Activated naive CD8-positive, alpha-beta T cell treated with anti-CD3 and anti-CD28 coated beads for 36 hours (primary cell): ENCODE measurements around the gene TYW1B. TPM values are rescaled to one million over a fixed set of nuclear protein-coding genes. Genes with fewer than 3 reads are reported as not detected.
"Not testable (repeated sequence)": the region's sequence is repeated elsewhere in the genome, so short reads cannot be mapped to it uniquely, and the experiment has no call there.

Source experiments
- DNase-seq: peaks from one replicate; pipeline ENCODE4 v3.0.0; 2021
- H3K27ac Mint-ChIP-seq: one replicate; pipeline ENCODE4 v1.8.0; 2022; ENCODE audit warnings: mild to moderate bottlenecking, moderate library complexity, mixed read lengths
- H3K27me3 Mint-ChIP-seq: one replicate; pipeline ENCODE4 v1.8.0; 2022; ENCODE audit warnings: mild to moderate bottlenecking, mixed read lengths
- H3K36me3 Mint-ChIP-seq: one replicate; pipeline ENCODE4 v1.8.0; 2021; ENCODE audit warnings: mild to moderate bottlenecking, mixed read lengths
- H3K4me1 Mint-ChIP-seq: one replicate; pipeline ENCODE4 v1.8.0; 2021; ENCODE audit warnings: mixed read lengths
- H3K4me3 Mint-ChIP-seq: one replicate; pipeline ENCODE4 v1.8.0; 2022; ENCODE audit warnings: mild to moderate bottlenecking, moderate library complexity, mixed read lengths
- H3K9me3 Mint-ChIP-seq: one replicate; pipeline ENCODE4 v1.8.0; 2022; ENCODE audit warnings: mixed read lengths
- total RNA-seq, 2 experiments: library from RNA; stranded (reverse); gene quantifications; one replicate each; pipeline ENCODE4 v1.2.3, GENCODE V29; 2021

The TYW1B gene
- total RNA-seq, 2 experiments from 2014 or later = 3.7 to 3.8 TPM

GRCh38 chr7:72607988-72608387 is 220.0 kb downstream of the TYW1B start:
- not testable (repeated sequence) for H3K9me3 Mint-ChIP-seq, H3K4me1 Mint-ChIP-seq, H3K27ac Mint-ChIP-seq, DNase-seq, H3K27me3 Mint-ChIP-seq, H3K4me3 Mint-ChIP-seq
- peaks cover 35% of the 10 kb centered on the region for H3K36me3 Mint-ChIP-seq

GRCh38 chr7:72605863-72606431 is 222.1 kb downstream of the TYW1B start:
- not testable (repeated sequence) for H3K27me3 Mint-ChIP-seq, H3K4me3 Mint-ChIP-seq, H3K4me1 Mint-ChIP-seq, DNase-seq, H3K9me3 Mint-ChIP-seq, H3K27ac Mint-ChIP-seq
- peaks cover 32% of the 10 kb centered on the region for H3K36me3 Mint-ChIP-seq

- not testable (repeated sequence) for DNase-seq, H3K27me3 Mint-ChIP-seq, H3K27ac Mint-ChIP-seq, H3K9me3 Mint-ChIP-seq, H3K4me3 Mint-ChIP-seq, H3K4me1 Mint-ChIP-seq
- H3K36me3 Mint-ChIP-seq = peaks cover 27% of the 10 kb centered on the region
Observed at GRCh38 chr7:72604771-72605611, 223.0 kb downstream of the TYW1B start.

GRCh38 chr7:72603476-72603875 is 224.5 kb downstream of the TYW1B start:
- peaks cover 22% of the 10 kb centered on the region for H3K36me3 Mint-ChIP-seq
- not testable (repeated sequence) for H3K9me3 Mint-ChIP-seq, H3K4me1 Mint-ChIP-seq, DNase-seq, H3K27ac Mint-ChIP-seq, H3K4me3 Mint-ChIP-seq, H3K27me3 Mint-ChIP-seq

- peaks cover 2% of the 10 kb centered on the region for H3K9me3 Mint-ChIP-seq
- peaks cover 2% of the 10 kb centered on the region for H3K4me1 Mint-ChIP-seq
- no peak overlapping the region for H3K27ac Mint-ChIP-seq
- no peaks in the 10 kb centered on the region for H3K27me3 Mint-ChIP-seq
- peaks cover 21% of the 10 kb centered on the region for H3K36me3 Mint-ChIP-seq
- DNase-seq = no peak
- no peak overlapping the region for H3K4me3 Mint-ChIP-seq
Observed at GRCh38 chr7:72603073-72603472, 224.9 kb downstream of the TYW1B start.

GRCh38 chr7:72601683-72602082 is 226.3 kb downstream of the TYW1B start:
- not testable (repeated sequence) for H3K27ac Mint-ChIP-seq, H3K27me3 Mint-ChIP-seq, H3K4me1 Mint-ChIP-seq, H3K4me3 Mint-ChIP-seq, DNase-seq, H3K9me3 Mint-ChIP-seq
- peaks cover 25% of the 10 kb centered on the region for H3K36me3 Mint-ChIP-seq

GRCh38 chr7:72590023-72590422 is 238.0 kb downstream of the TYW1B start:
- Mint-ChIP-seq H3K36me3 (peaks cover 51% of the 10 kb centered on the region), H3K9me3 (peaks cover 12% of the 10 kb centered on the region)
- not testable (repeated sequence) for H3K4me1 Mint-ChIP-seq, H3K27me3 Mint-ChIP-seq, H3K4me3 Mint-ChIP-seq, DNase-seq, H3K27ac Mint-ChIP-seq

GRCh38 chr7:72587267-72587666 is 240.7 kb downstream of the TYW1B start:
- H3K4me1 Mint-ChIP-seq, H3K4me3 Mint-ChIP-seq, H3K27me3 Mint-ChIP-seq, DNase-seq, H3K27ac Mint-ChIP-seq: not testable (repeated sequence)
- H3K36me3 Mint-ChIP-seq = peaks cover 53% of the 10 kb centered on the region
- H3K9me3 Mint-ChIP-seq = peaks cover 15% of the 10 kb centered on the region

GRCh38 chr7:72584576-72584975 is 243.4 kb downstream of the TYW1B start:
- not testable (repeated sequence) for H3K4me3 Mint-ChIP-seq, H3K9me3 Mint-ChIP-seq, H3K4me1 Mint-ChIP-seq, DNase-seq, H3K27ac Mint-ChIP-seq, H3K27me3 Mint-ChIP-seq
- H3K36me3 Mint-ChIP-seq = peaks cover 40% of the 10 kb centered on the region

- H3K4me3 Mint-ChIP-seq, H3K9me3 Mint-ChIP-seq: not testable (repeated sequence)
- peaks cover 36% of the 10 kb centered on the region for H3K36me3 Mint-ChIP-seq
Observed at GRCh38 chr7:72583620-72584361, 244.2 kb downstream of the TYW1B start.

GRCh38 chr7:72580142-72580770 is 247.7 kb downstream of the TYW1B start:
- not testable (repeated sequence) for H3K9me3 Mint-ChIP-seq, H3K27ac Mint-ChIP-seq, H3K27me3 Mint-ChIP-seq, H3K4me1 Mint-ChIP-seq, DNase-seq, H3K4me3 Mint-ChIP-seq
- peaks cover 36% of the 10 kb centered on the region for H3K36me3 Mint-ChIP-seq

More at GRCh38 chr7:72583620-72584361, 244.2 kb downstream of the TYW1B start:
- H3K4me1 Mint-ChIP-seq, DNase-seq, H3K27me3 Mint-ChIP-seq, H3K27ac Mint-ChIP-seq: not testable (repeated sequence)

- Mint-ChIP-seq H3K27me3 (no peaks in the 10 kb centered on the region), H3K36me3 (peaks cover 42% of the 10 kb centered on the region), H3K9me3 (peaks cover 2% of the 10 kb centered on the region), H3K4me1 (no peaks in the 10 kb centered on the region), H3K4me3 (no peak overlapping the region), H3K27ac (no peak overlapping the region)
- no peak for DNase-seq
Observed at GRCh38 chr7:72577107-72577506, 250.9 kb downstream of the TYW1B start.

- H3K27me3 Mint-ChIP-seq, H3K4me3 Mint-ChIP-seq, H3K27ac Mint-ChIP-seq, H3K4me1 Mint-ChIP-seq, H3K36me3 Mint-ChIP-seq, DNase-seq: not testable (repeated sequence)
- peaks cover 14% of the 10 kb centered on the region for H3K9me3 Mint-ChIP-seq
Observed at GRCh38 chr7:72561988-72562387, 266.0 kb downstream of the TYW1B start.

- not testable (repeated sequence) for H3K36me3 Mint-ChIP-seq, H3K9me3 Mint-ChIP-seq, DNase-seq, H3K4me3 Mint-ChIP-seq, H3K27me3 Mint-ChIP-seq, H3K27ac Mint-ChIP-seq, H3K4me1 Mint-ChIP-seq
Observed at GRCh38 chr7:72559546-72559945, 268.5 kb downstream of the TYW1B start.

GRCh38 chr7:72556733-72557132 is 271.3 kb downstream of the TYW1B start:
- H3K36me3 Mint-ChIP-seq, H3K4me3 Mint-ChIP-seq, H3K9me3 Mint-ChIP-seq, H3K27ac Mint-ChIP-seq, DNase-seq, H3K4me1 Mint-ChIP-seq, H3K27me3 Mint-ChIP-seq: not testable (repeated sequence)
